Choroid plexus epithelial cell (primary cell): Measurements from ENCODE around the gene TBC1D1.
A peak's percentile ranks its signal among the peaks of the same experiment; 100 is the strongest.
"Not testable (repeated sequence)": the region's sequence is repeated elsewhere in the genome, so short reads cannot be mapped to it uniquely, and the experiment has no call there.

Experiments used
- DNase-seq: peaks from one replicate; pipeline ENCODE4 v3.0.0-alpha.2; 2010; ENCODE audit warnings: low read depth
- H3K4me3 ChIP-seq: 2 replicates; pipeline ENCODE4 v1.5.1; 2011; ENCODE audit warnings: low read depth, mild to moderate bottlenecking, control low read depth, low read length, moderate library complexity
- TF ChIP-seq, protein P1 (sequence below): conservative IDR thresholded peaks from 2 replicates; pipeline ENCODE4 v1.5.1; 2011; ENCODE audit warnings: low read depth, mild to moderate bottlenecking, control low read depth, inconsistent platforms, low read length, moderate library complexity

TBC1D1 gene

GRCh38 chr4:38020386-38020785, 129.5 kb downstream of the TBC1D1 start:
- TF ChIP-seq, protein P1, sequence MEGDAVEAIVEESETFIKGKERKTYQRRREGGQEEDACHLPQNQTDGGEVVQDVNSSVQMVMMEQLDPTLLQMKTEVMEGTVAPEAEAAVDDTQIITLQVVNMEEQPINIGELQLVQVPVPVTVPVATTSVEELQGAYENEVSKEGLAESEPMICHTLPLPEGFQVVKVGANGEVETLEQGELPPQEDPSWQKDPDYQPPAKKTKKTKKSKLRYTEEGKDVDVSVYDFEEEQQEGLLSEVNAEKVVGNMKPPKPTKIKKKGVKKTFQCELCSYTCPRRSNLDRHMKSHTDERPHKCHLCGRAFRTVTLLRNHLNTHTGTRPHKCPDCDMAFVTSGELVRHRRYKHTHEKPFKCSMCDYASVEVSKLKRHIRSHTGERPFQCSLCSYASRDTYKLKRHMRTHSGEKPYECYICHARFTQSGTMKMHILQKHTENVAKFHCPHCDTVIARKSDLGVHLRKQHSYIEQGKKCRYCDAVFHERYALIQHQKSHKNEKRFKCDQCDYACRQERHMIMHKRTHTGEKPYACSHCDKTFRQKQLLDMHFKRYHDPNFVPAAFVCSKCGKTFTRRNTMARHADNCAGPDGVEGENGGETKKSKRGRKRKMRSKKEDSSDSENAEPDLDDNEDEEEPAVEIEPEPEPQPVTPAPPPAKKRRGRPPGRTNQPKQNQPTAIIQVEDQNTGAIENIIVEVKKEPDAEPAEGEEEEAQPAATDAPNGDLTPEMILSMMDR, result no peak
- DNase-seq, result no peak
- no peak overlapping the region for H3K4me3 ChIP-seq

DNA sequence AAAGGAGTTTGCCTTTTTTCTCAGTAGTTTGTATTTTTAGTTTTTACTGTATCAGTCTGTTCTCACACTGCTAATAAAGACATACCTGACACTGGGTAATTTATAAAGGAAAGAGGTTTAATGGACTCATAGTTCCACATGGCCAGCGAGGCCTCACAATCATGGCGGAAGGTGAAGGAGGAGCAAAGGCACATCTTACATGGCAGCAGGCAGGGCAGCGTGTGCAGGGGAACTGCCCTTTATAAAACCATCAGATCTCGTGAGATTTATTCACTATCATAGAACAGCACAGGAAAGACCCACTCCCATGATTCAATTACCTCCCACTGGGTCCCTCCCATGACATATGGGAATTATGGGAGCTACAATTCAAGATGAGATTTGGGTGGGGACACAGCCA, 130.1 kb downstream of the TBC1D1 start:
- not testable (repeated sequence) for DNase-seq, H3K4me3 ChIP-seq

- no peak overlapping the region for H3K4me3 ChIP-seq
- TF ChIP-seq, protein P1, result no peak
- no peak for DNase-seq
Observed at GRCh38 chr4:38021751-38022150, 130.9 kb downstream of the TBC1D1 start.

DNA sequence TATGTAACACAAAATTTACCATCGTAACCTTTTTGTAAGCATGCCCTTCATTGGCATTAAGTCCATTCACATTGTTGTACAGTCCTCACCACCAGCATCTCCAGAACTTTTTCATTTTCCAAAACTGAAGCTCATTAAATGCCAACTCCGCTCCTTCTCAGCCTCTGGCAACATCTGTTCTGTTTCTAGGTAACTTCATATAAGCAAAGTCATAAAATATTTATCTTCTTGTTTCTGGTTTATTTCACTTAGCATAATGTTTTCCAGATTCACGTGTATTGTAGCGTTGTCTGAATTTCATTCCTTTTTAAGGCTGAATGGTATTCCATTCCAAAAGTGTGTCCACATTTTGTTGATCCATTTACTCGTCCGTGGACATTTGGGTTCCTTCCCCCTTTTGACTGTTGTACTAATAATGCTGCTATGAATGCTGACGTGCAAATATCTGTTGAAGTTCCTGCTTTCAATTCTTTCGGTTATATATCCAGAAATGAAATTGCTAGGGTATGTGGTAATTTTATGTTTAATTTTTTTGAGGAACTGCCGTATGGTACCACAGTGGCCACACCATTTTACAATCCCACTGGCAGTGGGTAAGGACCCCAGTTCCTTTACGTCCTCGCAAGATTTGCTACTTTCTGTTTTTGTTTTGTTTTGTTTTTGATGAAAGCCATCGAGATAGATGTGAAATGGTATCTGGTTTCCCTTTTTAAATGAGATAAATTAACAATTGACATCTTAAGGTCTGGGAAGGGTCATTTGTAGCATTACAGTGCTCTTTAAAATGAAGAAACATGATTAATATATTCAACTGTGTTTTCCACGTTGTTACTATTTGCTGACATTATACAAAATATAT, 132.7 kb downstream of the TBC1D1 start:
- TF ChIP-seq, protein P1, result no peak
- no peak for DNase-seq

GRCh38 chr4:38024206-38024509, 133.3 kb downstream of the TBC1D1 start:
- TF ChIP-seq, protein P1, result no peak
- DNase-seq, result peak; percentile 28

More for the DNA sequence above, 132.7 kb downstream of the TBC1D1 start:
- peak overlapping the region; percentile 14 for H3K4me3 ChIP-seq

DNA sequence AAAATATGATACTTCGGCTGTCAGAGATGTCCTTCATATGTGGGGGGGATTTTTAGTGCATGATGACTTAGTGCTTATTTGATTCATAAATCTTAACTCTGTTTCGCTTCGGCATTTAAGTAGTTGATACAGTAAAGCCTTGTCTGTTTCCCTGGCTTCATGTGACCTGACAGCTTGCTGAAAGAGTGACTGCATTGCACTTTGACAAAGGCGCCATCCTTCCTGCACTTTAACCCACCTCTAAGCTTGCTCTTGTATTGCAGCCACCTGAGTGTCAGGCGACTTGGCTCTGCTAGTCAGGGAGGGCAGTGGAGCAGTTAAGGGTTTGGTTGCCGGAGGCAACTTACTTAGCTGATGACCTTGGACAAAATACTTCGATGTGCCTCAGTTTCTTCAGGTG, 134.8 kb downstream of the TBC1D1 start:
- TF ChIP-seq, protein P1, result no peak
- DNase-seq, result no peak
- no peak overlapping the region for H3K4me3 ChIP-seq

More at GRCh38 chr4:38024206-38024509, 133.3 kb downstream of the TBC1D1 start:
- no peak overlapping the region for H3K4me3 ChIP-seq

GRCh38 chr4:38026158-38026740, 135.4 kb downstream of the TBC1D1 start:
- DNase-seq, result no peak
- TF ChIP-seq, protein P1, result no peak
- H3K4me3 ChIP-seq, result no peak overlapping the region
